Keratinocyte (primary cell): Measurements from ENCODE around the gene FAM124A. TPM values are rescaled to one million over a fixed set of nuclear protein-coding genes. Genes with fewer than 3 reads are reported as not detected.

ENCODE experiments used
- DNase-seq: peaks from one replicate; pipeline ENCODE4 v3.0.0-alpha.2; 2011; ENCODE audit warnings: low read depth, missing footprints, low spot score
- FAIRE-seq: peaks from 2 replicates; lab custom pipeline; 2011; peaks lifted over from hg19 to GRCh38; lab: Jason Lieb, UNC
- H2AFZ ChIP-seq: 2 replicates; pipeline ENCODE4 v1.6.0; 2012; ENCODE audit warnings: low read length, control low read depth, inconsistent platforms; ENCODE audit not compliant: control insufficient read depth
- H3K27ac ChIP-seq: 2 replicates; pipeline ENCODE4 v1.5.1; 2011; ENCODE audit warnings: low read length; ENCODE audit not compliant: control insufficient read depth, insufficient read depth
- H3K27me3 ChIP-seq: 3 replicates; pipeline ENCODE4 v1.6.0; 2011; ENCODE audit warnings: low read length; ENCODE audit not compliant: control insufficient read depth, insufficient read depth; ENCODE audit errors: extremely low read depth
- H3K36me3 ChIP-seq, 2 experiments: 2 replicates in 1 of 2; 3 replicates in 1 of 2; pipeline ENCODE4 v1.5.1; 2011; ENCODE audit warnings: low read length in 2 of 2, mild to moderate bottlenecking in 1 of 2; ENCODE audit not compliant: control insufficient read depth in 2 of 2, insufficient read depth in 2 of 2; ENCODE audit errors: extremely low read depth in 1 of 2
- H3K4me1 ChIP-seq: 3 replicates; pipeline ENCODE4 v1.5.1; 2011; ENCODE audit warnings: low read length; ENCODE audit not compliant: control insufficient read depth, insufficient read depth; ENCODE audit errors: extremely low read depth
- H3K4me2 ChIP-seq: 3 replicates; pipeline ENCODE4 v1.6.0; 2011; ENCODE audit warnings: low read depth, low read length; ENCODE audit not compliant: control insufficient read depth, insufficient read depth; ENCODE audit errors: extremely low read depth
- H3K4me3 ChIP-seq, 3 experiments: fragments of 200-600 bp in 1 of 3; sonication (generic) in 1 of 3; 2 replicates in 2 of 3; 3 replicates in 1 of 3; pipeline ENCODE4 v1.5.1; 2011 to 2016; ENCODE audit warnings: low read length in 3 of 3, mild to moderate bottlenecking in 3 of 3, control low read depth in 2 of 3, inconsistent platforms in 1 of 3, low read depth in 1 of 3, mixed read lengths in 1 of 3, mixed run types in 1 of 3, moderate library complexity in 1 of 3; ENCODE audit not compliant: control insufficient read depth in 2 of 3, insufficient read depth in 2 of 3; ENCODE audit errors: extremely low read depth in 1 of 3
- H3K79me2 ChIP-seq: 2 replicates; pipeline ENCODE4 v1.6.0; 2012; ENCODE audit warnings: low read length; ENCODE audit not compliant: control insufficient read depth, insufficient read depth
- H3K9ac ChIP-seq: 3 replicates; pipeline ENCODE4 v1.6.0; 2011; ENCODE audit warnings: low read length; ENCODE audit not compliant: control insufficient read depth, insufficient read depth; ENCODE audit errors: extremely low read depth
- H3K9me1 ChIP-seq: 3 replicates; pipeline ENCODE4 v1.6.0; 2011; ENCODE audit warnings: low read length; ENCODE audit not compliant: control insufficient read depth, insufficient read depth; ENCODE audit errors: extremely low read depth
- H3K9me3 ChIP-seq: 2 replicates; pipeline ENCODE4 v1.5.1; 2012; ENCODE audit warnings: low read depth, low read length; ENCODE audit not compliant: control insufficient read depth
- H4K20me1 ChIP-seq: 3 replicates; pipeline ENCODE4 v1.6.0; 2011; ENCODE audit warnings: low read length; ENCODE audit not compliant: control insufficient read depth, insufficient read depth; ENCODE audit errors: extremely low read depth
- CTCF ChIP-seq, 3 experiments: IDR thresholded peaks in 1 of 3; conservative IDR thresholded peaks in 1 of 3; optimal IDR thresholded peaks in 1 of 3; 2 replicates in 2 of 3; 3 replicates in 1 of 3; pipeline versions ENCODE3 to v1.5.1; 2011; ENCODE audit warnings: low read length in 3 of 3, mild to moderate bottlenecking in 3 of 3, moderate library complexity in 2 of 3, control low read depth in 1 of 3, inconsistent platforms in 1 of 3; ENCODE audit not compliant: insufficient read depth in 2 of 3; ENCODE audit errors: extremely low read depth in 1 of 3
- EZH2 ChIP-seq: IDR thresholded peaks from one replicate; pipeline ENCODE4 v1.6.1; 2012; ENCODE audit warnings: inconsistent platforms, mild to moderate bottlenecking, low read length, moderate library complexity
- dilution Hi-C: fragments of 300-500 bp; cut with MboI; formaldehyde crosslinking; loops from one replicate; pipeline ENCODE4 v1.7.0; 2020; ENCODE audit warnings: low sequenced_read_pairs; ENCODE audit not compliant: extremely low pct_ligation_motif_present
- polyA plus RNA-seq, 5 experiments: library from polyadenylated mRNA; depleted of rRNA in 3 of 5; stranded (reverse) in 3 of 5; stranded (forward) in 1 of 5; unstranded in 1 of 5; fragments of >200 nt; gene quantifications; 1 replicate in 1 of 5; 2 replicates in 3 of 5; 3 replicates in 1 of 5; pipeline versions ENCODE4 v1.2.1 to v1.2.3, GENCODE V29; 2011 to 2012; ENCODE audit warnings: missing spikeins in 2 of 5, low read depth in 1 of 5, low replicate concordance in 1 of 5

Gene FAM124A
- polyA plus RNA-seq, 1 donor (not counting 4 experiments of a cell fraction or from before 2014, with no cell fraction given), result 0.05 TPM

GRCh38 chr13:51192348-51192747 is 29.9 kb upstream of the FAM124A start:
- DNase-seq (no peak), FAIRE-seq (no peak)
- no peak for TF ChIP-seq CTCF (optimal IDR thresholded peaks at IDR 0.05 in 1 of 3, IDR thresholded peaks at IDR 0.05 in 1 of 3, conservative IDR thresholded peaks at IDR 0.05 in 1 of 3; ENCODE audit: extremely low read depth in 1 of 3, insufficient read depth in 2 of 3, low read length in 3 of 3)
- no peak for TF ChIP-seq EZH2
- no peaks in the 10 kb centered on the region for H3K9me1 ChIP-seq
- no peak overlapping the region for H3K9ac ChIP-seq
- H3K9me3 ChIP-seq, result no peaks in the 10 kb centered on the region
- H3K79me2 ChIP-seq, result no peaks in the 10 kb centered on the region
- no peaks in the 10 kb centered on the region for H3K36me3 ChIP-seq
- no peak overlapping the region for H3K4me2 ChIP-seq
- no peak overlapping the region for H2AFZ ChIP-seq
- H3K27me3 ChIP-seq, result peaks cover 8% of the 10 kb centered on the region
- no peak overlapping the region for H3K27ac ChIP-seq
- H3K4me1 ChIP-seq, result no peaks in the 10 kb centered on the region
- no peak overlapping the region for H3K4me3 ChIP-seq
- no peaks in the 10 kb centered on the region for H4K20me1 ChIP-seq
- dilution Hi-C loops, result no loop called here

GRCh38 chr13:51193387-51193786 is 28.8 kb upstream of the FAM124A start:
- no peak for DNase-seq
- Histone ChIP-seq H3K4me2 (no peak overlapping the region), H3K36me3 (no peaks in the 10 kb centered on the region), H3K4me3 (no peak overlapping the region), H2AFZ (no peak overlapping the region), H3K27ac (no peak overlapping the region), H3K27me3 (peaks cover 8% of the 10 kb centered on the region), H3K9ac (no peak overlapping the region), H3K9me3 (no peaks in the 10 kb centered on the region), H3K79me2 (no peaks in the 10 kb centered on the region), H3K4me1 (no peaks in the 10 kb centered on the region), H3K9me1 (no peaks in the 10 kb centered on the region), H4K20me1 (no peaks in the 10 kb centered on the region)
- TF ChIP-seq CTCF (optimal IDR thresholded peaks at IDR 0.05 in 1 of 3, IDR thresholded peaks at IDR 0.05 in 1 of 3, conservative IDR thresholded peaks at IDR 0.05 in 1 of 3; ENCODE audit: extremely low read depth in 1 of 3, insufficient read depth in 2 of 3, low read length in 3 of 3), result no peak
- no peak for TF ChIP-seq EZH2
- dilution Hi-C loops, result no loop called here
- no peak for FAIRE-seq
